Testis (tissue), 3 donors: Measurements from ENCODE around the gene CSF2. TPM values are rescaled to one million over a fixed set of nuclear protein-coding genes. Genes with fewer than 3 reads are reported as not detected.

Source experiments
- DNase-seq: peaks from one replicate; pipeline ENCODE4 v3.0.0-alpha.2; 2019
- H3K27ac ChIP-seq, 2 donors: fragments of 200-600 bp; sonication (generic); one replicate each; pipeline ENCODE4 v1.5.1; 2019
- H3K27me3 ChIP-seq: fragments of 200-600 bp; sonication (generic); one replicate; pipeline ENCODE4 v1.5.1; 2019
- H3K36me3 ChIP-seq: fragments of 200-600 bp; sonication (generic); one replicate; pipeline ENCODE4 v1.5.1; 2017; ENCODE audit warnings: low read depth; ENCODE audit errors: missing control alignments
- H3K4me1 ChIP-seq: fragments of 200-600 bp; sonication (generic); one replicate; pipeline ENCODE4 v1.5.1; 2019
- H3K4me3 ChIP-seq, 2 donors: fragments of 200-600 bp; sonication (generic); one replicate each; pipeline ENCODE4 v1.5.1; 2017 to 2019
- H3K9me3 ChIP-seq: fragments of 200-600 bp; sonication (generic); one replicate; pipeline ENCODE4 v1.5.1; 2017
- CTCF ChIP-seq, 3 experiments: fragments of 450-650 bp in 2 of 3; fragments of 200-600 bp in 1 of 3; sonication (generic) in 1 of 3; IDR thresholded peaks; one replicate each; pipeline ENCODE4 v1.5.1; 2016 to 2019; ENCODE audit warnings: antibody characterized with exemption in 3 of 3, mild to moderate bottlenecking in 2 of 3, moderate library complexity in 1 of 3
- POLR2A ChIP-seq: fragments of 450-650 bp; IDR thresholded peaks from one replicate; pipeline ENCODE4 v1.6.1; 2017; ENCODE audit warnings: antibody characterized with exemption, mild to moderate bottlenecking, moderate library complexity
- WGBS, 2 donors: methylation state at CpG; one replicate each; pipeline ENCODE4 v1.1.5; 2018; 5-methylcytosine and 5-hydroxymethylcytosine counted together
- intact Hi-C: fragments of 100-400 bp; cut with DNase I; formaldehyde crosslinking; loops from one replicate; pipeline ENCODE4 v1.15.1; 2023; ENCODE audit warnings: low total_unique reads
- polyA plus RNA-seq: library from polyadenylated mRNA; stranded (reverse); fragments of 350-450 nt; fragmentation: Illumina TruSeq; extraction: RNeasy Lipid Tissue Mini Kit (QIAGEN cat#74804); gene quantifications from one replicate; pipeline ENCODE4 v1.2.3, GENCODE V29; 2014; ENCODE audit warnings: low read depth, low replicate concordance; ENCODE audit not compliant: insufficient read depth
- total RNA-seq, 2 donors: library from RNA; depleted of rRNA; stranded (reverse); fragments of >200 nt; gene quantifications; one replicate each; pipeline ENCODE4 v1.2.3, GENCODE V29; 2016

Gene CSF2
- total and polyA plus RNA-seq, 3 donors from 2014 or later = not detected

- Histone ChIP-seq H3K9me3 (no peaks in the 10 kb centered on the region), H3K4me1 (peaks cover 3% of the 10 kb centered on the region), H3K36me3 (no peaks in the 10 kb centered on the region), H3K4me3 (no peak overlapping the region), H3K27ac (no peak overlapping the region), H3K27me3 (no peaks in the 10 kb centered on the region)
- DNase-seq = no peak
- TF ChIP-seq POLR2A = no peak
- TF ChIP-seq CTCF (IDR thresholded peaks at IDR 0.05) = no peak
- intact Hi-C loops = no loop called here
Observed at GRCh38 chr5:132098621-132099020, 25.0 kb downstream of the CSF2 start.

GRCh38 chr5:132099076-132099748, 25.6 kb downstream of the CSF2 start:
- WGBS, 2 donors = 80 to 85% methylated on average over 5 of the region's 5 CpGs
- DNase-seq = no peak
- H3K36me3 ChIP-seq = no peaks in the 10 kb centered on the region
- no peak overlapping the region for H3K4me3 ChIP-seq
- no peak for TF ChIP-seq POLR2A
- TF ChIP-seq CTCF (IDR thresholded peaks at IDR 0.05) = no peak
- peaks cover 7% of the 10 kb centered on the region for H3K4me1 ChIP-seq
- H3K27ac ChIP-seq = no peak overlapping the region
- no peaks in the 10 kb centered on the region for H3K9me3 ChIP-seq
- intact Hi-C loops = no loop called here
- H3K27me3 ChIP-seq = no peaks in the 10 kb centered on the region

- H3K27me3 ChIP-seq = no peaks in the 10 kb centered on the region
- no peak overlapping the region for H3K4me3 ChIP-seq
- no peak overlapping the region for H3K27ac ChIP-seq
- H3K9me3 ChIP-seq = no peaks in the 10 kb centered on the region
- H3K36me3 ChIP-seq = no peaks in the 10 kb centered on the region
- WGBS, 2 donors = 88 to 94% methylated on average over 3 of the region's 3 CpGs
- peaks cover 7% of the 10 kb centered on the region for H3K4me1 ChIP-seq
- intact Hi-C loops = no loop called here
- no peak for TF ChIP-seq CTCF (IDR thresholded peaks at IDR 0.05)
- TF ChIP-seq POLR2A = no peak
- DNase-seq = no peak
Observed at GRCh38 chr5:132099905-132100304, 26.3 kb downstream of the CSF2 start.

- no peak overlapping the region for H3K4me3 ChIP-seq
- H3K27me3 ChIP-seq = no peaks in the 10 kb centered on the region
- H3K36me3 ChIP-seq = no peaks in the 10 kb centered on the region
- no peak for DNase-seq
- no peak overlapping the region for H3K27ac ChIP-seq
- H3K9me3 ChIP-seq = no peaks in the 10 kb centered on the region
- no peak for TF ChIP-seq POLR2A
- TF ChIP-seq CTCF (IDR thresholded peaks at IDR 0.05) = no peak
- H3K4me1 ChIP-seq = peaks cover 7% of the 10 kb centered on the region
- 86 to 90% methylated on average over 8 of the region's 8 CpGs for WGBS, 2 donors
- intact Hi-C loops = no loop called here
Observed at GRCh38 chr5:132100672-132101261, 27.2 kb downstream of the CSF2 start.

GRCh38 chr5:132101385-132101880, 27.8 kb downstream of the CSF2 start:
- H3K9me3 ChIP-seq = no peaks in the 10 kb centered on the region
- no peak for TF ChIP-seq POLR2A
- TF ChIP-seq CTCF (IDR thresholded peaks at IDR 0.05) = no peak
- H3K36me3 ChIP-seq = no peaks in the 10 kb centered on the region
- H3K4me1 ChIP-seq = peaks cover 7% of the 10 kb centered on the region
- no peak overlapping the region for H3K27ac ChIP-seq
- 92 to 94% methylated on average over 6 of the region's 6 CpGs for WGBS, 2 donors
- no peaks in the 10 kb centered on the region for H3K27me3 ChIP-seq
- DNase-seq = no peak
- no peak overlapping the region for H3K4me3 ChIP-seq
- intact Hi-C loops = no loop called here
